HG03558 (cell line): ENCODE data around the gene WDR72.

Source experiments
- ATAC-seq: cut with Tn5 transposase; IDR thresholded peaks from one replicate; pipeline ENCODE4 v1.9.1; 2021; ENCODE audit warnings: moderate number of reproducible peaks; ENCODE audit not compliant: unreplicated experiment; ENCODE audit errors: extremely low read depth

The WDR72 gene

DNA sequence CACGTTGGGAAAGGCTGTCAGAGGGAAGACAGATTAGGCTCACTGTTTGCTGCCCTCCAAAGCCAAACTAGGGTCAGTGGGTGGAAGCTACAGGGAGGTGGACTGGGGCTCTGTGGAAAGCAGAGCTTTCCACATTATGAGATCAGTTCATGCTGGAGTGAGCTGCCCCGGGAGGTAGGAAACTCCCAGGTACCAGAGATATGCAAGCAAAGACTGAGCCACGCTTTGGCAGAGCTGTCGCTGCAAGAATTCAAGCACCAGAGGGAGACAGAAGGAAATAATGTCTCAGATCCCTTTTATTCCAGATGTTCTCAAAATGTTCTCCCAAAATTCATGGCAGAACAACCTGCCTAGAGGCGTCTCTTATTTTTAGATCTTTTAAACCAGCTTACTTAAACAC, 286.6 kb downstream of the WDR72 start:
- ATAC-seq: no peak

- no peak for ATAC-seq
These were observed 287.3 kb downstream of the WDR72 start for GRCh38 chr15:53472210-53472609.

DNA sequence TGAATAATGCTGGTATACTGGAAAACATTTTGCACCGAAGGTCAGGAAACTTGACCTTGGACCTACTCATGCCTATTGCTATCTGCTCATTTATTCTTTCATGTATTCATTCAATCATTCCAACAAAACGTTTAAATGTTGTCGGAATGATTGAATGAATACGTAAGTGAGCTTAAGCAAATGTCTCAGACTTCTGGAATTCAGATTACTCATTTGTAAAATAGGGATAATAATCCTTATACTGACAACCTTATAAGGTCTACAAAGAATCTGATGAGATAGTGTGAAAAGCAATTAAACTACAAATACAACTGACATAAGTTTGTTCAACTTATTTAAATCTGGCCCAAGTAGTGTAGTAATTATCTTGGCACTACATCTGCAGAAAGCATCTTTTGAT, 288.7 kb downstream of the WDR72 start:
- ATAC-seq: no peak

- ATAC-seq: no peak
These were observed 290.0 kb downstream of the WDR72 start for GRCh38 chr15:53469422-53469821.
